OCI-LY1 (cell line): ENCODE measurements around the gene IMMP2L.

Source experiments
- H2AFZ ChIP-seq: fragments of 200-600 bp; sonication (generic), shearing (Covaris generic); 2 replicates; pipeline ENCODE4 v1.6.0; 2014; ENCODE audit warnings: antibody characterized with exemption, mild to moderate bottlenecking, low read length
- H3F3A ChIP-seq: fragments of 200-600 bp; sonication (generic), shearing (Covaris generic); 2 replicates; pipeline ENCODE4 v1.6.0; 2014; ENCODE audit warnings: mild to moderate bottlenecking, antibody characterized with exemption, low read length, moderate library complexity; ENCODE audit not compliant: insufficient read depth
- H3K27ac ChIP-seq: fragments of 200-600 bp; sonication (generic); 2 replicates; pipeline ENCODE4 v1.5.1; 2014; ENCODE audit warnings: low read length, mixed run types, mild to moderate bottlenecking, low read depth; ENCODE audit not compliant: poor library complexity, severe bottlenecking
- H3K27me3 ChIP-seq: fragments of 200-600 bp; sonication (generic); 2 replicates; pipeline ENCODE4 v1.6.0; 2014; ENCODE audit warnings: antibody characterized with exemption, mild to moderate bottlenecking, low read length, moderate library complexity; ENCODE audit not compliant: insufficient read depth
- H3K36me3 ChIP-seq: fragments of 200-600 bp; sonication (generic); 2 replicates; pipeline ENCODE4 v1.6.1; 2014; ENCODE audit warnings: mild to moderate bottlenecking, antibody characterized with exemption, low read length, moderate library complexity, mixed read lengths; ENCODE audit not compliant: insufficient read depth
- H3K4me1 ChIP-seq: fragments of 200-600 bp; sonication (generic); 2 replicates; pipeline ENCODE4 v1.5.1; 2014; ENCODE audit warnings: mild to moderate bottlenecking, low read length, moderate library complexity; ENCODE audit not compliant: insufficient read depth, severe bottlenecking
- H3K4me2 ChIP-seq: fragments of 200-600 bp; sonication (generic), shearing (Covaris generic); 2 replicates; pipeline ENCODE4 v1.6.1; 2014; ENCODE audit warnings: low read length
- H3K4me3 ChIP-seq: fragments of 200-600 bp; sonication (generic); 2 replicates; pipeline ENCODE4 v1.5.1; 2014; ENCODE audit warnings: low read length, low read depth, mild to moderate bottlenecking, mixed read lengths; ENCODE audit not compliant: poor library complexity, severe bottlenecking
- H3K79me2 ChIP-seq: fragments of 200-600 bp; shearing (Covaris generic); 2 replicates; pipeline ENCODE4 v1.6.1; 2016; ENCODE audit warnings: mixed run types, low read length, mixed read lengths; ENCODE audit not compliant: insufficient read depth
- H3K9ac ChIP-seq: fragments of 200-600 bp; sonication (generic), shearing (Covaris generic); 2 replicates; pipeline ENCODE4 v1.6.1; 2014; ENCODE audit warnings: mild to moderate bottlenecking, low read length, mixed read lengths
- H3K9me2 ChIP-seq: fragments of 200-600 bp; sonication (generic), shearing (Covaris generic); 2 replicates; pipeline ENCODE4 v1.6.1; 2014; ENCODE audit warnings: low read depth, mild to moderate bottlenecking, low read length, mixed read lengths
- H3K9me3 ChIP-seq: fragments of 200-600 bp; shearing (Covaris generic); 2 replicates; pipeline ENCODE4 v1.6.1; 2014; ENCODE audit warnings: low read length, mixed read lengths
- H4K20me1 ChIP-seq: fragments of 200-600 bp; sonication (generic), shearing (Covaris generic); 2 replicates; pipeline ENCODE4 v1.6.0; 2016; ENCODE audit warnings: mild to moderate bottlenecking, low read length; ENCODE audit not compliant: insufficient read depth
- EZH2 ChIP-seq: fragments of 200-600 bp; sonication (generic), shearing (Covaris generic); IDR thresholded peaks from 2 replicates; pipeline ENCODE4 v1.8.0; 2017; ENCODE audit warnings: borderline replicate concordance, mixed run types, mild to moderate bottlenecking, antibody characterized with exemption, low read length, moderate library complexity, mixed read lengths
- TF ChIP-seq, protein P1 (sequence below): fragments of 200-600 bp; sonication (generic), shearing (Covaris generic); IDR thresholded peaks from 2 replicates; pipeline ENCODE4 v1.5.1; 2017; ENCODE audit warnings: mild to moderate bottlenecking, antibody characterized with exemption, low read length, moderate library complexity, mixed read lengths

Gene IMMP2L

DNA sequence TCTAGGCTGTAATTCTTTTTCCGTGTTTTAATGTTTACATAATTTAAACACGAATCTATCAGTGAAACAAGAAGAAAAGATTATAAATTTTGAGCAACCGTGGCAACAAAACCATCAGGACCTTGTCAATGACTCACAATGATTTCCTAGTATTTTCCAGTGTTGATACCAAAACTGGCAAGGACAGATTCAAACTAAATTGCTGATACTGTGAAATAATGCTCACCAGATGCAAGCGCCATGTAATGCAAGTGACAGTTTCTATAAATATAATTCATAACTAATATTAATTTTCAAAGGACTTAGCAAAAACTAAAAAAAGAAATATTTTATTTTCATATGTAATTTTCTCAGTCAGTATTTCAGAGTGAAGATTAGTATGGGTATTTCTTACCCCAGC is 267.8 kb downstream of the IMMP2L start:
- H4K20me1 ChIP-seq, result no peaks in the 10 kb centered on the region
- no peak overlapping the region for H3K9ac ChIP-seq
- TF ChIP-seq, protein P1, sequence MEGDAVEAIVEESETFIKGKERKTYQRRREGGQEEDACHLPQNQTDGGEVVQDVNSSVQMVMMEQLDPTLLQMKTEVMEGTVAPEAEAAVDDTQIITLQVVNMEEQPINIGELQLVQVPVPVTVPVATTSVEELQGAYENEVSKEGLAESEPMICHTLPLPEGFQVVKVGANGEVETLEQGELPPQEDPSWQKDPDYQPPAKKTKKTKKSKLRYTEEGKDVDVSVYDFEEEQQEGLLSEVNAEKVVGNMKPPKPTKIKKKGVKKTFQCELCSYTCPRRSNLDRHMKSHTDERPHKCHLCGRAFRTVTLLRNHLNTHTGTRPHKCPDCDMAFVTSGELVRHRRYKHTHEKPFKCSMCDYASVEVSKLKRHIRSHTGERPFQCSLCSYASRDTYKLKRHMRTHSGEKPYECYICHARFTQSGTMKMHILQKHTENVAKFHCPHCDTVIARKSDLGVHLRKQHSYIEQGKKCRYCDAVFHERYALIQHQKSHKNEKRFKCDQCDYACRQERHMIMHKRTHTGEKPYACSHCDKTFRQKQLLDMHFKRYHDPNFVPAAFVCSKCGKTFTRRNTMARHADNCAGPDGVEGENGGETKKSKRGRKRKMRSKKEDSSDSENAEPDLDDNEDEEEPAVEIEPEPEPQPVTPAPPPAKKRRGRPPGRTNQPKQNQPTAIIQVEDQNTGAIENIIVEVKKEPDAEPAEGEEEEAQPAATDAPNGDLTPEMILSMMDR, result no peak
- no peak for TF ChIP-seq EZH2
- no peaks in the 10 kb centered on the region for H3K27me3 ChIP-seq
- H3K79me2 ChIP-seq, result no peaks in the 10 kb centered on the region
- no peaks in the 10 kb centered on the region for H3K9me3 ChIP-seq
- no peaks in the 10 kb centered on the region for H3F3A ChIP-seq
- no peak overlapping the region for H3K4me3 ChIP-seq
- H3K9me2 ChIP-seq, result no peaks in the 10 kb centered on the region
- no peaks in the 10 kb centered on the region for H3K4me1 ChIP-seq
- H2AFZ ChIP-seq, result no peak overlapping the region
- no peak overlapping the region for H3K4me2 ChIP-seq
- no peaks in the 10 kb centered on the region for H3K36me3 ChIP-seq
- H3K27ac ChIP-seq, result no peak overlapping the region

DNA sequence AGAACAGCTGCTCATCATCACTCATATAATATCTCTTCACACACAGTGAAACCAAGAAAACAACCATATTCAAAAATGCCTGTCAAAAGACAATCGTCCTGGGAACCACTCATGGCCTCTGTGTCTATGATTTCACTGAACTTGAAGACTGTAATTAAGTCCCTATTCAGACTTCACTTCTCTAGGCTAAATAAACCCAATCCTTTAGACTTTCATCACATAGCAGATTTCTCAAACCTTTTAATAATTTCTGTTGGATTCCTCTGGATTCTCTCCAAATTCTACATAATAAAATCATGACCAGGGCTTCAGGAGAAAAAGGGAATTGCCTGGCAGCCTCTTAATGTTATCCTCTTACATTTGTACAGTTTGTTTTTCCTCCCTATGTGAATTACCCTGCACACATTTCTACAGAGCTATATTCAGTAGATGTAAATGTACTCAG is 270.2 kb downstream of the IMMP2L start:
- no peak overlapping the region for H3K4me3 ChIP-seq
- no peak overlapping the region for H3K4me2 ChIP-seq
- H3K9ac ChIP-seq, result no peak overlapping the region
- no peaks in the 10 kb centered on the region for H3K9me3 ChIP-seq
- no peaks in the 10 kb centered on the region for H3K36me3 ChIP-seq
- no peaks in the 10 kb centered on the region for H3K27me3 ChIP-seq
- H3K9me2 ChIP-seq, result no peaks in the 10 kb centered on the region
- H3K79me2 ChIP-seq, result no peaks in the 10 kb centered on the region
- no peak overlapping the region for H2AFZ ChIP-seq
- H4K20me1 ChIP-seq, result no peaks in the 10 kb centered on the region
- H3F3A ChIP-seq, result no peaks in the 10 kb centered on the region
- H3K27ac ChIP-seq, result no peak overlapping the region
- TF ChIP-seq, protein P1, result no peak
- no peak for TF ChIP-seq EZH2
- H3K4me1 ChIP-seq, result no peaks in the 10 kb centered on the region

DNA sequence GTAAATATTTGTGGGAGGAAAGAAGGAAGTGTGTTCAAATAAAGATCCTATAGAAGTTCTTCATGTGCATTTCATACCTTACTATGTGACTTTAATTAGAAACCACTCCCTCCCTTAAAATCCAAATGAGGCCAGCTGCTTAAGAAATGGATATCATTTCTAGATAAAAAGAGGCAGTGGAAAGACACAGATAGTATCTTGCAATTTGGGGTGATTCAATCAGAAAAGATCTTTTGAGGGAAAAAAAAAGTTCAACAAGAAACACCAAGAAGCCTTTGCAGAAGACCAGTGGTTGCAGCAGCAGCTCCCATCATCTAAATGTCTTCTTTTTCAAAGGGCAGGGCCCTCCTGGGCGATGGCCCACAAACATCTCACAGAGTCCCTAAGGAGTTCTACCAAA is 271.3 kb downstream of the IMMP2L start:
- H3K4me1 ChIP-seq, result no peaks in the 10 kb centered on the region
- H3K9ac ChIP-seq, result no peak overlapping the region
- H3K9me3 ChIP-seq, result no peaks in the 10 kb centered on the region
- H3K27me3 ChIP-seq, result no peaks in the 10 kb centered on the region
- H3K9me2 ChIP-seq, result no peaks in the 10 kb centered on the region
- no peak overlapping the region for H3K4me3 ChIP-seq
- no peaks in the 10 kb centered on the region for H4K20me1 ChIP-seq
- TF ChIP-seq EZH2, result no peak
- TF ChIP-seq, protein P1, result no peak
- no peaks in the 10 kb centered on the region for H3F3A ChIP-seq
- no peak overlapping the region for H2AFZ ChIP-seq
- H3K36me3 ChIP-seq, result no peaks in the 10 kb centered on the region
- no peak overlapping the region for H3K4me2 ChIP-seq
- H3K27ac ChIP-seq, result no peak overlapping the region
- no peaks in the 10 kb centered on the region for H3K79me2 ChIP-seq
